Ishikawa (cell line): ENCODE data around the gene LSMEM2.

Experiments used
- CREB1 ChIP-seq: IDR thresholded peaks from 2 replicates; pipeline ENCODE4 v1.6.1; 2012; ENCODE audit warnings: low read depth
- EP300 ChIP-seq: IDR thresholded peaks from 2 replicates; pipeline ENCODE4 v1.6.1; 2012; ENCODE audit warnings: borderline replicate concordance
- RAD21 ChIP-seq: IDR thresholded peaks from 2 replicates; pipeline ENCODE4 v1.6.1; 2012; ENCODE audit warnings: low read depth
- TAF1 ChIP-seq: IDR thresholded peaks from 2 replicates; pipeline ENCODE4 v1.6.1; 2012; ENCODE audit warnings: low read depth, mild to moderate bottlenecking
- USF1 ChIP-seq: IDR thresholded peaks from 2 replicates; pipeline ENCODE4 v1.6.1; 2012
- YY1 ChIP-seq: IDR thresholded peaks from 2 replicates; pipeline ENCODE4 v1.6.1; 2012; ENCODE audit warnings: low read depth
- ZBTB7A ChIP-seq: IDR thresholded peaks from 2 replicates; pipeline ENCODE4 v1.6.1; 2012; ENCODE audit warnings: low read depth
- TF ChIP-seq, protein P1 (sequence below): IDR thresholded peaks from 2 replicates; pipeline ENCODE4 v1.6.1; 2012; ENCODE audit warnings: low read depth, mild to moderate bottlenecking

DNA sequence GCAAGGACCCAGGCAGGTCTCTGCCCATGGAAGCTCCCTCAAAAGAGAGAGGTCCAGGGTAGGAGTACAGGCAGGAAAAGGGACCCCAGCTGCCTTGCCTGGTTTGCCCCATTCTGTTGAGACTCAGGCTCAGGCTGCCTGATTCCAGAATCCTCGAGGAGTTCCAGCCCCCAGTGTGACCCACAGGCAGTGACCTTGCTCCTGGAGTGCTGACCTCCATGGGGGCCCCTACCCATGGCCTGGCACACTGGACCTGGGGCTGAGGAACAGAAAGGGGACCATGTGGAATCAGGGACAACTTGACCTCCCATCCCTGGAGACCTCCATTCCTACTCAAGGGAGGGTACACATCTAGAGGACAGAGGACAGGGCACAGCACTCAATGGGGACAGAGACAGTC, 13.3 kb upstream of the LSMEM2 start:
- no peak for TF ChIP-seq TAF1
- no peak for TF ChIP-seq USF1
- no peak for TF ChIP-seq EP300
- no peak for TF ChIP-seq YY1
- TF ChIP-seq, protein P1, sequence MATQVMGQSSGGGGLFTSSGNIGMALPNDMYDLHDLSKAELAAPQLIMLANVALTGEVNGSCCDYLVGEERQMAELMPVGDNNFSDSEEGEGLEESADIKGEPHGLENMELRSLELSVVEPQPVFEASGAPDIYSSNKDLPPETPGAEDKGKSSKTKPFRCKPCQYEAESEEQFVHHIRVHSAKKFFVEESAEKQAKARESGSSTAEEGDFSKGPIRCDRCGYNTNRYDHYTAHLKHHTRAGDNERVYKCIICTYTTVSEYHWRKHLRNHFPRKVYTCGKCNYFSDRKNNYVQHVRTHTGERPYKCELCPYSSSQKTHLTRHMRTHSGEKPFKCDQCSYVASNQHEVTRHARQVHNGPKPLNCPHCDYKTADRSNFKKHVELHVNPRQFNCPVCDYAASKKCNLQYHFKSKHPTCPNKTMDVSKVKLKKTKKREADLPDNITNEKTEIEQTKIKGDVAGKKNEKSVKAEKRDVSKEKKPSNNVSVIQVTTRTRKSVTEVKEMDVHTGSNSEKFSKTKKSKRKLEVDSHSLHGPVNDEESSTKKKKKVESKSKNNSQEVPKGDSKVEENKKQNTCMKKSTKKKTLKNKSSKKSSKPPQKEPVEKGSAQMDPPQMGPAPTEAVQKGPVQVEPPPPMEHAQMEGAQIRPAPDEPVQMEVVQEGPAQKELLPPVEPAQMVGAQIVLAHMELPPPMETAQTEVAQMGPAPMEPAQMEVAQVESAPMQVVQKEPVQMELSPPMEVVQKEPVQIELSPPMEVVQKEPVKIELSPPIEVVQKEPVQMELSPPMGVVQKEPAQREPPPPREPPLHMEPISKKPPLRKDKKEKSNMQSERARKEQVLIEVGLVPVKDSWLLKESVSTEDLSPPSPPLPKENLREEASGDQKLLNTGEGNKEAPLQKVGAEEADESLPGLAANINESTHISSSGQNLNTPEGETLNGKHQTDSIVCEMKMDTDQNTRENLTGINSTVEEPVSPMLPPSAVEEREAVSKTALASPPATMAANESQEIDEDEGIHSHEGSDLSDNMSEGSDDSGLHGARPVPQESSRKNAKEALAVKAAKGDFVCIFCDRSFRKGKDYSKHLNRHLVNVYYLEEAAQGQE: no peak
- no peak for TF ChIP-seq CREB1
- TF ChIP-seq ZBTB7A: no peak
- no peak for TF ChIP-seq RAD21
